Testis (tissue), 3 donors: ENCODE results near the gene VMP1. TPM values are rescaled to one million over a fixed set of nuclear protein-coding genes. Genes with fewer than 3 reads are reported as not detected.

ENCODE experiments used
- DNase-seq: peaks from one replicate; pipeline ENCODE4 v3.0.0-alpha.2; 2019
- H3K27ac ChIP-seq, 2 donors: fragments of 200-600 bp; sonication (generic); one replicate each; pipeline ENCODE4 v1.5.1; 2019
- H3K27me3 ChIP-seq: fragments of 200-600 bp; sonication (generic); one replicate; pipeline ENCODE4 v1.5.1; 2019
- H3K36me3 ChIP-seq: fragments of 200-600 bp; sonication (generic); one replicate; pipeline ENCODE4 v1.5.1; 2017; ENCODE audit warnings: low read depth; ENCODE audit errors: missing control alignments
- H3K4me1 ChIP-seq: fragments of 200-600 bp; sonication (generic); one replicate; pipeline ENCODE4 v1.5.1; 2019
- H3K4me3 ChIP-seq, 2 donors: fragments of 200-600 bp; sonication (generic); one replicate each; pipeline ENCODE4 v1.5.1; 2017 to 2019
- H3K9me3 ChIP-seq: fragments of 200-600 bp; sonication (generic); one replicate; pipeline ENCODE4 v1.5.1; 2017
- CTCF ChIP-seq, 3 experiments: fragments of 450-650 bp in 2 of 3; fragments of 200-600 bp in 1 of 3; sonication (generic) in 1 of 3; IDR thresholded peaks; one replicate each; pipeline ENCODE4 v1.5.1; 2016 to 2019; ENCODE audit warnings: antibody characterized with exemption in 3 of 3, mild to moderate bottlenecking in 2 of 3, moderate library complexity in 1 of 3
- POLR2A ChIP-seq: fragments of 450-650 bp; IDR thresholded peaks from one replicate; pipeline ENCODE4 v1.6.1; 2017; ENCODE audit warnings: antibody characterized with exemption, mild to moderate bottlenecking, moderate library complexity
- WGBS, 2 donors: methylation state at CpG; one replicate each; pipeline ENCODE4 v1.1.5; 2018; 5-methylcytosine and 5-hydroxymethylcytosine counted together
- intact Hi-C: fragments of 100-400 bp; cut with DNase I; formaldehyde crosslinking; loops from one replicate; pipeline ENCODE4 v1.15.1; 2023; ENCODE audit warnings: low total_unique reads
- polyA plus RNA-seq: library from polyadenylated mRNA; stranded (reverse); fragments of 350-450 nt; fragmentation: Illumina TruSeq; extraction: RNeasy Lipid Tissue Mini Kit (QIAGEN cat#74804); gene quantifications from one replicate; pipeline ENCODE4 v1.2.3, GENCODE V29; 2014; ENCODE audit warnings: low read depth, low replicate concordance; ENCODE audit not compliant: insufficient read depth
- total RNA-seq, 2 donors: library from RNA; depleted of rRNA; stranded (reverse); fragments of >200 nt; gene quantifications; one replicate each; pipeline ENCODE4 v1.2.3, GENCODE V29; 2016

The VMP1 gene
- total and polyA plus RNA-seq, 3 donors from 2014 or later, result 63.1 to 144 (median 108) TPM

GRCh38 chr17:59693582-59693981 lies 13.9 kb upstream of the VMP1 start:
- H3K27ac ChIP-seq, result no peak overlapping the region
- intact Hi-C loops, result no loop called here
- DNase-seq, result no peak
- no peaks in the 10 kb centered on the region for H3K4me1 ChIP-seq
- 82 to 87% methylated on average over 7 of the region's 7 CpGs for whole genome bisulfite sequencing, 2 donors
- H3K4me3 ChIP-seq, result no peak overlapping the region
- no peaks in the 10 kb centered on the region for H3K36me3 ChIP-seq
- no peaks in the 10 kb centered on the region for H3K27me3 ChIP-seq
- no peak for TF ChIP-seq CTCF (IDR thresholded peaks at IDR 0.05)
- no peak for TF ChIP-seq POLR2A
- no peaks in the 10 kb centered on the region for H3K9me3 ChIP-seq

- no peak overlapping the region for H3K27ac ChIP-seq
- H3K27me3 ChIP-seq, result no peaks in the 10 kb centered on the region
- H3K36me3 ChIP-seq, result no peaks in the 10 kb centered on the region
- H3K9me3 ChIP-seq, result no peaks in the 10 kb centered on the region
- DNase-seq, result no peak
- no peak overlapping the region for H3K4me3 ChIP-seq
- no peak for TF ChIP-seq POLR2A
- no peak for TF ChIP-seq CTCF (IDR thresholded peaks at IDR 0.05)
- 64 to 85% methylated on average over 2 of the region's 2 CpGs for WGBS, 2 donors
- intact Hi-C loops, result no loop called here
- H3K4me1 ChIP-seq, result no peaks in the 10 kb centered on the region
Observed at GRCh38 chr17:59694344-59694743, 13.1 kb upstream of the VMP1 start.

GRCh38 chr17:59695945-59696681 lies 11.3 kb upstream of the VMP1 start:
- WGBS, 2 donors, result 59 to 66% methylated on average over 3 of the region's 3 CpGs
- intact Hi-C loops, result no loop called here
- TF ChIP-seq POLR2A (no peak), CTCF (IDR thresholded peaks at IDR 0.05) (no peak)
- Histone ChIP-seq H3K27me3 (no peaks in the 10 kb centered on the region), H3K27ac (no peak overlapping the region), H3K36me3 (no peaks in the 10 kb centered on the region), H3K4me1 (no peaks in the 10 kb centered on the region), H3K9me3 (no peaks in the 10 kb centered on the region), H3K4me3 (no peak overlapping the region)
- no peak for DNase-seq

GRCh38 chr17:59696682-59697277 lies 10.7 kb upstream of the VMP1 start:
- Histone ChIP-seq H3K27ac (no peak overlapping the region), H3K36me3 (no peaks in the 10 kb centered on the region), H3K4me1 (no peaks in the 10 kb centered on the region), H3K4me3 (no peak overlapping the region), H3K27me3 (no peaks in the 10 kb centered on the region), H3K9me3 (no peaks in the 10 kb centered on the region)
- TF ChIP-seq CTCF (IDR thresholded peaks at IDR 0.05), result no peak
- no peak for TF ChIP-seq POLR2A
- DNase-seq, result no peak
- 69 to 90% methylated on average over 2 of the region's 2 CpGs for WGBS, 2 donors
- intact Hi-C loops, result no loop called here

GRCh38 chr17:59698143-59698542 lies 9.3 kb upstream of the VMP1 start:
- no peak for DNase-seq
- H3K27ac ChIP-seq, result no peak overlapping the region
- TF ChIP-seq CTCF (IDR thresholded peaks at IDR 0.05) (no peak), POLR2A (no peak)
- WGBS, 2 donors, result 72 to 79% methylated on average over 4 of the region's 4 CpGs
- intact Hi-C loops, result no loop called here
- H3K4me3 ChIP-seq, result no peak overlapping the region
- H3K27me3 ChIP-seq, result no peaks in the 10 kb centered on the region
- H3K36me3 ChIP-seq, result no peaks in the 10 kb centered on the region
- no peaks in the 10 kb centered on the region for H3K9me3 ChIP-seq
- H3K4me1 ChIP-seq, result no peaks in the 10 kb centered on the region
